Stimulated activated memory B cell treated with anti-CD40 and anti-IgM and Interleukin-4, amounts not matched to agents 10 μg/mL and 1 μg/mL and 100 μg/mL, for 72 hours (primary cell): ENCODE measurements around the gene PIK3C2G.

Source experiments
- ATAC-seq: fragments of 150-1000 bp; cut with Tn5 transposase; 2 replicates; pipeline ENCODE4 v1.10.0; 2021
- H3K27ac Mint-ChIP-seq: one replicate; pipeline ENCODE4 v1.8.0; 2022; ENCODE audit warnings: mild to moderate bottlenecking, mixed read lengths
- H3K27me3 Mint-ChIP-seq: one replicate; pipeline ENCODE4 v1.8.0; 2022; ENCODE audit warnings: mixed read lengths
- H3K36me3 Mint-ChIP-seq: one replicate; pipeline ENCODE4 v1.8.0; 2022; ENCODE audit warnings: mixed read lengths
- H3K4me1 Mint-ChIP-seq: one replicate; pipeline ENCODE4 v1.8.0; 2022; ENCODE audit warnings: mixed read lengths
- H3K4me3 Mint-ChIP-seq: one replicate; pipeline ENCODE4 v1.8.0; 2022; ENCODE audit warnings: mild to moderate bottlenecking, moderate library complexity, mixed read lengths
- H3K9me3 Mint-ChIP-seq: one replicate; pipeline ENCODE4 v1.8.0; 2022; ENCODE audit warnings: mixed read lengths

The PIK3C2G gene

GRCh38 chr12:18443768-18444437 lies 182.6 kb downstream of the PIK3C2G start:
- Mint-ChIP-seq H3K36me3 (no peaks in the 10 kb centered on the region), H3K27me3 (no peaks in the 10 kb centered on the region), H3K4me3 (no peak overlapping the region), H3K27ac (no peak overlapping the region), H3K4me1 (no peaks in the 10 kb centered on the region), H3K9me3 (peaks cover 8% of the 10 kb centered on the region)
- ATAC-seq, result no peak

- no peak overlapping the region for H3K4me3 Mint-ChIP-seq
- ATAC-seq, result peak; percentile 47
- H3K4me1 Mint-ChIP-seq, result no peaks in the 10 kb centered on the region
- H3K27me3 Mint-ChIP-seq, result no peaks in the 10 kb centered on the region
- no peaks in the 10 kb centered on the region for H3K36me3 Mint-ChIP-seq
- H3K27ac Mint-ChIP-seq, result no peak overlapping the region
- peaks cover 11% of the 10 kb centered on the region for H3K9me3 Mint-ChIP-seq
Measured at GRCh38 chr12:18446061-18446644, 184.8 kb downstream of the PIK3C2G start.

GRCh38 chr12:18454330-18454729 lies 193.0 kb downstream of the PIK3C2G start:
- Mint-ChIP-seq H3K9me3 (peaks cover 9% of the 10 kb centered on the region), H3K36me3 (no peaks in the 10 kb centered on the region), H3K4me1 (no peaks in the 10 kb centered on the region), H3K27ac (no peak overlapping the region), H3K4me3 (no peak overlapping the region), H3K27me3 (no peaks in the 10 kb centered on the region)
- ATAC-seq, result no peak

- Mint-ChIP-seq H3K27me3 (no peaks in the 10 kb centered on the region), H3K4me3 (no peak overlapping the region), H3K4me1 (no peaks in the 10 kb centered on the region), H3K36me3 (no peaks in the 10 kb centered on the region), H3K27ac (no peak overlapping the region), H3K9me3 (peaks cover 7% of the 10 kb centered on the region)
- no peak for ATAC-seq
Measured at GRCh38 chr12:18456344-18456743, 195.0 kb downstream of the PIK3C2G start.

GRCh38 chr12:18457362-18457761 lies 196.0 kb downstream of the PIK3C2G start:
- no peaks in the 10 kb centered on the region for H3K4me1 Mint-ChIP-seq
- H3K36me3 Mint-ChIP-seq, result no peaks in the 10 kb centered on the region
- peaks cover 7% of the 10 kb centered on the region for H3K9me3 Mint-ChIP-seq
- H3K4me3 Mint-ChIP-seq, result no peak overlapping the region
- H3K27ac Mint-ChIP-seq, result no peak overlapping the region
- H3K27me3 Mint-ChIP-seq, result no peaks in the 10 kb centered on the region
- ATAC-seq, result no peak

- no peaks in the 10 kb centered on the region for H3K36me3 Mint-ChIP-seq
- no peak overlapping the region for H3K4me3 Mint-ChIP-seq
- ATAC-seq, result no peak
- no peaks in the 10 kb centered on the region for H3K27me3 Mint-ChIP-seq
- no peak overlapping the region for H3K27ac Mint-ChIP-seq
- no peaks in the 10 kb centered on the region for H3K4me1 Mint-ChIP-seq
- peaks cover 3% of the 10 kb centered on the region for H3K9me3 Mint-ChIP-seq
Measured at GRCh38 chr12:18461758-18462157, 200.4 kb downstream of the PIK3C2G start.

- H3K27ac Mint-ChIP-seq, result no peak overlapping the region
- H3K27me3 Mint-ChIP-seq, result no peaks in the 10 kb centered on the region
- H3K36me3 Mint-ChIP-seq, result no peaks in the 10 kb centered on the region
- no peaks in the 10 kb centered on the region for H3K4me1 Mint-ChIP-seq
- no peak for ATAC-seq
- peaks cover 3% of the 10 kb centered on the region for H3K9me3 Mint-ChIP-seq
- no peak overlapping the region for H3K4me3 Mint-ChIP-seq
Measured at GRCh38 chr12:18462442-18462841, 201.1 kb downstream of the PIK3C2G start.

GRCh38 chr12:18467620-18468245 lies 206.4 kb downstream of the PIK3C2G start:
- ATAC-seq, result no peak

GRCh38 chr12:18468246-18469075 lies 207.1 kb downstream of the PIK3C2G start:
- Mint-ChIP-seq H3K9me3 (peaks cover 5% of the 10 kb centered on the region), H3K4me1 (no peaks in the 10 kb centered on the region), H3K36me3 (no peaks in the 10 kb centered on the region), H3K27ac (no peak overlapping the region), H3K27me3 (no peaks in the 10 kb centered on the region), H3K4me3 (no peak overlapping the region)
- ATAC-seq, result no peak

More at GRCh38 chr12:18467620-18468245, 206.4 kb downstream of the PIK3C2G start:
- H3K36me3 Mint-ChIP-seq, result no peaks in the 10 kb centered on the region
- H3K4me3 Mint-ChIP-seq, result no peak overlapping the region
- H3K9me3 Mint-ChIP-seq, result peaks cover 5% of the 10 kb centered on the region
- H3K27me3 Mint-ChIP-seq, result no peaks in the 10 kb centered on the region
- H3K4me1 Mint-ChIP-seq, result no peaks in the 10 kb centered on the region
- no peak overlapping the region for H3K27ac Mint-ChIP-seq

- Mint-ChIP-seq H3K9me3 (peaks cover 3% of the 10 kb centered on the region), H3K4me1 (no peaks in the 10 kb centered on the region), H3K27ac (no peak overlapping the region), H3K27me3 (no peaks in the 10 kb centered on the region), H3K4me3 (no peak overlapping the region), H3K36me3 (no peaks in the 10 kb centered on the region)
- no peak for ATAC-seq
Measured at GRCh38 chr12:18470251-18470650, 208.9 kb downstream of the PIK3C2G start.

GRCh38 chr12:18472304-18472703 lies 211.0 kb downstream of the PIK3C2G start:
- H3K27ac Mint-ChIP-seq, result no peak overlapping the region
- no peaks in the 10 kb centered on the region for H3K27me3 Mint-ChIP-seq
- no peaks in the 10 kb centered on the region for H3K4me1 Mint-ChIP-seq
- no peak for ATAC-seq
- H3K9me3 Mint-ChIP-seq, result peaks cover 6% of the 10 kb centered on the region
- no peak overlapping the region for H3K4me3 Mint-ChIP-seq
- H3K36me3 Mint-ChIP-seq, result no peaks in the 10 kb centered on the region

- H3K4me3 Mint-ChIP-seq, result no peak overlapping the region
- no peak for ATAC-seq
- H3K4me1 Mint-ChIP-seq, result no peaks in the 10 kb centered on the region
- H3K36me3 Mint-ChIP-seq, result no peaks in the 10 kb centered on the region
- H3K9me3 Mint-ChIP-seq, result peaks cover 6% of the 10 kb centered on the region
- H3K27ac Mint-ChIP-seq, result no peak overlapping the region
- no peaks in the 10 kb centered on the region for H3K27me3 Mint-ChIP-seq
Measured at GRCh38 chr12:18472806-18473205, 211.5 kb downstream of the PIK3C2G start.

- Mint-ChIP-seq H3K36me3 (no peaks in the 10 kb centered on the region), H3K4me1 (no peaks in the 10 kb centered on the region), H3K4me3 (no peak overlapping the region), H3K27ac (no peak overlapping the region), H3K27me3 (no peaks in the 10 kb centered on the region), H3K9me3 (peaks cover 3% of the 10 kb centered on the region)
- ATAC-seq, result no peak
Measured at GRCh38 chr12:18476861-18477260, 215.5 kb downstream of the PIK3C2G start.

- peaks cover 3% of the 10 kb centered on the region for H3K9me3 Mint-ChIP-seq
- no peaks in the 10 kb centered on the region for H3K27me3 Mint-ChIP-seq
- H3K4me3 Mint-ChIP-seq, result no peak overlapping the region
- H3K36me3 Mint-ChIP-seq, result no peaks in the 10 kb centered on the region
- no peak for ATAC-seq
- H3K4me1 Mint-ChIP-seq, result no peaks in the 10 kb centered on the region
- no peak overlapping the region for H3K27ac Mint-ChIP-seq
Measured at GRCh38 chr12:18479256-18479655, 217.9 kb downstream of the PIK3C2G start.

GRCh38 chr12:18482601-18483120 lies 221.3 kb downstream of the PIK3C2G start:
- Mint-ChIP-seq H3K9me3 (no peaks in the 10 kb centered on the region), H3K4me3 (no peak overlapping the region), H3K4me1 (no peaks in the 10 kb centered on the region), H3K27me3 (no peaks in the 10 kb centered on the region), H3K27ac (no peak overlapping the region), H3K36me3 (no peaks in the 10 kb centered on the region)
- no peak for ATAC-seq
